Measurements from ENCODE around the gene TMEM150A. TPM values are rescaled to one million over a fixed set of nuclear protein-coding genes. Genes with fewer than 3 reads are reported as not detected.
A peak's percentile ranks its signal among the peaks of the same experiment; 100 is the strongest.

The TMEM150A gene
- total and polyA plus RNA-seq, 2 of the 13 experiments (the other 11 are each of a cell fraction or from before 2014, with no cell fraction given), result 30.1 to 70.4 TPM

- TF ChIP-seq, protein P1, sequence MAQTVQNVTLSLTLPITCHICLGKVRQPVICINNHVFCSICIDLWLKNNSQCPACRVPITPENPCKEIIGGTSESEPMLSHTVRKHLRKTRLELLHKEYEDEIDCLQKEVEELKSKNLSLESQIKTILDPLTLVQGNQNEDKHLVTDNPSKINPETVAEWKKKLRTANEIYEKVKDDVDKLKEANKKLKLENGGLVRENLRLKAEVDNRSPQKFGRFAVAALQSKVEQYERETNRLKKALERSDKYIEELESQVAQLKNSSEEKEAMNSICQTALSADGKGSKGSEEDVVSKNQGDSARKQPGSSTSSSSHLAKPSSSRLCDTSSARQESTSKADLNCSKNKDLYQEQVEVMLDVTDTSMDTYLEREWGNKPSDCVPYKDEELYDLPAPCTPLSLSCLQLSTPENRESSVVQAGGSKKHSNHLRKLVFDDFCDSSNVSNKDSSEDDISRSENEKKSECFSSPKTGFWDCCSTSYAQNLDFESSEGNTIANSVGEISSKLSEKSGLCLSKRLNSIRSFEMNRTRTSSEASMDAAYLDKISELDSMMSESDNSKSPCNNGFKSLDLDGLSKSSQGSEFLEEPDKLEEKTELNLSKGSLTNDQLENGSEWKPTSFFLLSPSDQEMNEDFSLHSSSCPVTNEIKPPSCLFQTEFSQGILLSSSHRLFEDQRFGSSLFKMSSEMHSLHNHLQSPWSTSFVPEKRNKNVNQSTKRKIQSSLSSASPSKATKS (CRISPR knock-in tag; IDR thresholded peaks at IDR 0.05), result no peak
- peak; percentile 85 for TF ChIP-seq ZNF567 (CRISPR knock-in tag; IDR thresholded peaks at IDR 0.05; ENCODE audit: borderline replicate concordance)
- TF ChIP-seq PAXIP1 (CRISPR knock-in tag; conservative IDR thresholded peaks at IDR 0.05), result peak; percentile 75
- peak; percentile 96 for TF ChIP-seq ZNF263 (CRISPR knock-in tag; IDR thresholded peaks at IDR 0.05)
- no peak; the same call in 1 of the 2 replicates for TF ChIP-seq MEF2D (CRISPR knock-in tag; IDR thresholded peaks at IDR 0.05)
- TF ChIP-seq PAF1 (CRISPR knock-in tag; IDR thresholded peaks at IDR 0.05), result no peak
- TF ChIP-seq, protein P2, sequence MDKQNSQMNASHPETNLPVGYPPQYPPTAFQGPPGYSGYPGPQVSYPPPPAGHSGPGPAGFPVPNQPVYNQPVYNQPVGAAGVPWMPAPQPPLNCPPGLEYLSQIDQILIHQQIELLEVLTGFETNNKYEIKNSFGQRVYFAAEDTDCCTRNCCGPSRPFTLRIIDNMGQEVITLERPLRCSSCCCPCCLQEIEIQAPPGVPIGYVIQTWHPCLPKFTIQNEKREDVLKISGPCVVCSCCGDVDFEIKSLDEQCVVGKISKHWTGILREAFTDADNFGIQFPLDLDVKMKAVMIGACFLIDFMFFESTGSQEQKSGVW (CRISPR knock-in tag; IDR thresholded peaks at IDR 0.05; ENCODE audit: borderline replicate concordance), result no peak
- TF ChIP-seq PHF5A (CRISPR knock-in tag; IDR thresholded peaks at IDR 0.05; ENCODE audit: low read depth, unreplicated experiment), result peak; percentile 65
- TF ChIP-seq ZFP82 (CRISPR knock-in tag; IDR thresholded peaks at IDR 0.05; ENCODE audit: borderline replicate concordance), result peak; percentile 57; the same call in 1 of the 2 replicates
- TF ChIP-seq BHLHE40 (IDR thresholded peaks at IDR 0.05; ENCODE audit: low read length), result 0 out of 2 replicates have a peak, but pooled peaks have one; percentile 30
- peak; percentile 76 for TF ChIP-seq ZEB1 (IDR thresholded peaks at IDR 0.05; ENCODE audit: insufficient replicate concordance, low read depth)
- no peak; the same call in 1 of the 2 replicates for TF ChIP-seq ZNF451 (CRISPR knock-in tag; IDR thresholded peaks at IDR 0.05)
- peak; percentile 40; the same call in 1 of the 2 replicates for TF ChIP-seq HNF1A (IDR thresholded peaks at IDR 0.05; ENCODE audit: low read depth)
- TF ChIP-seq HNF1A (CRISPR knock-in tag; IDR thresholded peaks at IDR 0.05; ENCODE audit: borderline replicate concordance), result peak; percentile 82; the same call in 1 of the 2 replicates
- peak; percentile 68; the same call in 1 of the 2 replicates for TF ChIP-seq HBP1 (CRISPR knock-in tag; IDR thresholded peaks at IDR 0.05; ENCODE audit: low read depth)
Measured at GRCh38 chr2:85561280-85562212, 41.0 kb downstream of the TMEM150A start, which contains the start of gene GGCX (continued).
